ENCODE data around the gene CAMK1D. TPM values are rescaled to one million over a fixed set of nuclear protein-coding genes. Genes with fewer than 3 reads are reported as not detected.

CAMK1D gene
- total RNA-seq, 1 experiment from 2014 or later = 10.2 TPM

GRCh38 chr10:12533723-12534122, 184.4 kb downstream of the CAMK1D start (continued):
- TF ChIP-seq ERG (CRISPR knock-in tag; IDR thresholded peaks at IDR 0.05) (no peak), SMAD3 (CRISPR knock-in tag; IDR thresholded peaks at IDR 0.05; ENCODE audit: borderline replicate concordance) (no peak), ZNF423 (CRISPR knock-in tag; IDR thresholded peaks at IDR 0.05) (no peak), ZNF219 (CRISPR knock-in tag; IDR thresholded peaks at IDR 0.05; ENCODE audit: borderline replicate concordance) (no peak), ZNF317 (CRISPR knock-in tag; IDR thresholded peaks at IDR 0.05; ENCODE audit: borderline replicate concordance, low read depth) (no peak), PRRX2 (CRISPR knock-in tag; IDR thresholded peaks at IDR 0.05) (no peak), ZMAT4 (CRISPR knock-in tag; IDR thresholded peaks at IDR 0.05) (no peak), CTCF (IDR thresholded peaks at IDR 0.05) (no peak)

GRCh38 chr10:12534824-12535223, 185.5 kb downstream of the CAMK1D start:
- Mint-ChIP-seq H3K9me3 (peaks cover 13% of the 10 kb centered on the region; the same call in 1 of the 2 replicates), H3K4me1 (peaks cover 4% of the 10 kb centered on the region; the same call in 1 of the 2 replicates), H3K27ac (no peak overlapping the region), H3K27me3 (ENCODE audit: low read depth) (no peaks in the 10 kb centered on the region), H3K36me3 (no peaks in the 10 kb centered on the region), H3K4me3 (no peak overlapping the region)
- DNase-seq (ENCODE audit: low spot score) (no peak), ATAC-seq (no peak)
- POLR2A ChIA-PET = no interaction called here
- CTCF ChIA-PET = interaction anchor here (1.8 kb wide), 1 partner anchor 270 kb away, joined by 3 read pairs; no protein-coding TSS in a partner anchor
- no peak for TF ChIP-seq E2F5 (CRISPR knock-in tag; IDR thresholded peaks at IDR 0.05)
- TF ChIP-seq ZNF317 (CRISPR knock-in tag; IDR thresholded peaks at IDR 0.05; ENCODE audit: borderline replicate concordance, low read depth) = no peak
- no peak for TF ChIP-seq TP53 (CRISPR knock-in tag; IDR thresholded peaks at IDR 0.05)
- no peak for TF ChIP-seq NFATC4 (CRISPR knock-in tag; IDR thresholded peaks at IDR 0.05)
- no peak for TF ChIP-seq ESRRA (CRISPR knock-in tag; IDR thresholded peaks at IDR 0.05; ENCODE audit: borderline replicate concordance)
- TF ChIP-seq NFE2L1 (CRISPR knock-in tag; IDR thresholded peaks at IDR 0.05) = no peak
- no peak for TF ChIP-seq TEAD4 (CRISPR knock-in tag; IDR thresholded peaks at IDR 0.05)
- no peak for TF ChIP-seq ZBTB43 (CRISPR knock-in tag; IDR thresholded peaks at IDR 0.05)
- no peak for TF ChIP-seq GRHL2 (CRISPR knock-in tag; IDR thresholded peaks at IDR 0.05; ENCODE audit: insufficient replicate concordance, severe bottlenecking)
- no peak for TF ChIP-seq ZNF532 (CRISPR knock-in tag; IDR thresholded peaks at IDR 0.05; ENCODE audit: borderline replicate concordance)
- TF ChIP-seq TEAD1 (CRISPR knock-in tag; IDR thresholded peaks at IDR 0.05) = no peak
- TF ChIP-seq STAT6 (CRISPR knock-in tag; conservative IDR thresholded peaks at IDR 0.05; ENCODE audit: low read depth) = no peak

All from WTC11 (cell line).